HCT116 (cell line): ENCODE data around the gene CYSLTR2.

ENCODE experiments used
- CTCF ChIP-seq, 3 experiments: fragments of 200-600 bp in 1 of 3; sonication (generic) in 1 of 3; IDR thresholded peaks in 2 of 3; conservative IDR thresholded peaks in 1 of 3; 2 replicates each; pipeline ENCODE4 v1.5.1; 2012 to 2017; ENCODE audit warnings: low read depth in 2 of 3, low read length in 2 of 3, antibody characterized with exemption in 1 of 3, borderline replicate concordance in 1 of 3, control low read depth in 1 of 3, mild to moderate bottlenecking in 1 of 3, mixed read lengths in 1 of 3, mixed run types in 1 of 3, moderate library complexity in 1 of 3; ENCODE audit not compliant: insufficient read depth in 1 of 3
- EGR1 ChIP-seq: IDR thresholded peaks from 2 replicates; pipeline ENCODE4 v1.6.1; 2012; ENCODE audit warnings: low read depth
- EZH2 ChIP-seq: fragments of 200-600 bp; sonication (generic); IDR thresholded peaks from 2 replicates; pipeline ENCODE4 v1.6.1; 2017; ENCODE audit warnings: antibody characterized with exemption, mixed run types
- FOSL1 ChIP-seq: IDR thresholded peaks from 2 replicates; pipeline ENCODE4 v1.6.1; 2012; ENCODE audit warnings: low read depth
- POLR2A ChIP-seq: IDR thresholded peaks from 2 replicates; pipeline ENCODE4 v1.7.0; 2011; ENCODE audit warnings: borderline replicate concordance; ENCODE audit not compliant: insufficient read depth, insufficient read length; ENCODE audit errors: extremely low read depth
- POLR2AphosphoS5 ChIP-seq: IDR thresholded peaks from 2 replicates; pipeline ENCODE4 v1.6.1; 2011; ENCODE audit warnings: mild to moderate bottlenecking, low read depth, low read length, moderate library complexity
- RAD21 ChIP-seq: IDR thresholded peaks from 2 replicates; pipeline ENCODE4 v1.6.1; 2012; ENCODE audit warnings: low read depth, mild to moderate bottlenecking
- SRF ChIP-seq: IDR thresholded peaks from 2 replicates; pipeline ENCODE4 v1.6.1; 2012; ENCODE audit warnings: low read depth
- ZBTB33 ChIP-seq: IDR thresholded peaks from 2 replicates; pipeline ENCODE4 v1.6.1; 2011; ENCODE audit warnings: mild to moderate bottlenecking, low read length, moderate library complexity; ENCODE audit not compliant: insufficient replicate concordance; ENCODE audit errors: extremely low read depth
- TF ChIP-seq, protein P1 (sequence below): IDR thresholded peaks from 2 replicates; pipeline ENCODE4 v1.6.1; 2012

DNA sequence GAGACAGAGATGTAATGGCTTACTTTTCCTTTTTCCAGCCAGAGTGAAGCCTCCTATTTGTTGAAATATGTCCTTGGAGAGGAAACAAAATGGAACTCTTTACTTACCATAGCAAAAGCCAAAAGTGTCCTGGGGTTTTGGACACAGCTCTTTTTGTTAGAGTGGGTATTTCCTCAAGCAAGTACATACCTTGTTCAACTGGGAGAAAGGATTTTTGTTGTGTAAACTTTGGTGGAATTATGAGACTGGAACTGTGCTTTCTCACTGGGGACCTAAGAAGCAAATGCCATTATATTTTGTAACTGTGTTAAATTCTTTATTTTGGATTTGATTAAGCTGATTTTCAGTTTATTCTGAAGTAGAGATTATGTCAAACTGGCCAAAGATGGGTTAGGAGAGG is 58.4 kb downstream of the CYSLTR2 start:
- TF ChIP-seq ZBTB33 (no peak), FOSL1 (no peak), CTCF (IDR thresholded peaks at IDR 0.05 in 2 of 3, conservative IDR thresholded peaks at IDR 0.05 in 1 of 3; ENCODE audit: borderline replicate concordance in 1 of 3, insufficient read depth in 1 of 3, low read depth in 2 of 3, low read length in 2 of 3) (no peak), POLR2A (no peak), EGR1 (no peak), EZH2 (no peak), RAD21 (no peak), SRF (no peak), POLR2AphosphoS5 (no peak)
- TF ChIP-seq, protein P1, sequence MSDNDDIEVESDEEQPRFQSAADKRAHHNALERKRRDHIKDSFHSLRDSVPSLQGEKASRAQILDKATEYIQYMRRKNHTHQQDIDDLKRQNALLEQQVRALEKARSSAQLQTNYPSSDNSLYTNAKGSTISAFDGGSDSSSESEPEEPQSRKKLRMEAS: no peak
